Measurements from ENCODE around the gene LRFN3. TPM values are rescaled to one million over a fixed set of nuclear protein-coding genes. Genes with fewer than 3 reads are reported as not detected.

LRFN3 gene
- total and polyA plus RNA-seq, 2 of the 13 experiments (the other 11 are each of a cell fraction or from before 2014, with no cell fraction given) = 0.74 to 1.6 TPM

DNA sequence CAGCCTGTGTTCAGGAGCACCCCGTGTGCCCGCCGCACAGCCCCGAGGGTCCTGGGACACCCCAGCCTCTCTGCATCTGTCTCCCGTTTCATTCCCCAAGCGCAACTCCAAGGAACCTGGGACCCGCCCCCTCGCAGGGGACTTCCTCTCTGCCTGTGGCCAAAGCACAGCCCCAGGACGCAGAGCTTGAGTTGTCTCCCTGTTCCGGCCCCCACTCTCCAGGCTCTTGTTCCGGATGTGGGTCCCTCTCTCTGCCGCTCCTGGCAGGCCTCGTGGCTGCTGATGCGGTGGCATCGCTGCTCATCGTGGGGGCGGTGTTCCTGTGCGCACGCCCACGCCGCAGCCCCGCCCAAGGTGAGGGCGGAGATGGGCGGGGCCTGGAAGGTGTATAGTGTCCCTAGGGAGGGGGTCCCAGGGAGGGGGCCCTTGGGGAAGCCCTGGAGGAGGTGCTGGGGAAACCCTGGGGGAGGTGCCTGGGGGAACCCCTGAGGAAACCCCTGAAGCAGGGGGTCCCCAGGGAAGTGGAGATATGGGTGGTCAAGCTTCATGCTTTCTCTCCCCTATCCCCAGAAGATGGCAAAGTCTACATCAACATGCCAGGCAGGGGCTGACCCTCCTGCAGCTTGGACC, 32.5 kb upstream of the LRFN3 start (continued):
- TF ChIP-seq ASH2L (IDR thresholded peaks at IDR 0.05; ENCODE audit: insufficient read length, low read depth, low read length) (no peak), ZBTB7B (CRISPR knock-in tag; IDR thresholded peaks at IDR 0.05) (0 out of 2 replicates have a peak, but pooled peaks have one; percentile 35), ZNF136 (CRISPR knock-in tag; IDR thresholded peaks at IDR 0.05; ENCODE audit: low read depth) (no peak), FIP1L1 (IDR thresholded peaks at IDR 0.05; ENCODE audit: borderline replicate concordance, insufficient read depth, low read depth, low read length) (no peak), MYNN (CRISPR knock-in tag; IDR thresholded peaks at IDR 0.05; ENCODE audit: low read depth) (no peak), HNRNPLL (IDR thresholded peaks at IDR 0.05; ENCODE audit: low read depth, low read length, poor library complexity, severe bottlenecking) (no peak), HIVEP1 (CRISPR knock-in tag; IDR thresholded peaks at IDR 0.05) (peak; percentile 85), SP5 (CRISPR knock-in tag; IDR thresholded peaks at IDR 0.05; ENCODE audit: borderline replicate concordance, low read depth) (peak; percentile 63; the same call in 1 of the 2 replicates), TEAD2 (CRISPR knock-in tag; IDR thresholded peaks at IDR 0.05) (no peak), SIX4 (CRISPR knock-in tag; IDR thresholded peaks at IDR 0.05) (no peak), GABPA (IDR thresholded peaks at IDR 0.05; ENCODE audit: low read depth, low read length) (peak; percentile 36), GABPA (CRISPR knock-in tag; IDR thresholded peaks at IDR 0.05; ENCODE audit: low read depth) (peak; percentile 78), GATAD1 (CRISPR knock-in tag; IDR thresholded peaks at IDR 0.05) (peak; percentile 38; the same call in 1 of the 2 replicates), HOXD1 (CRISPR knock-in tag; IDR thresholded peaks at IDR 0.05) (no peak)
- TF ChIP-seq, protein P1, sequence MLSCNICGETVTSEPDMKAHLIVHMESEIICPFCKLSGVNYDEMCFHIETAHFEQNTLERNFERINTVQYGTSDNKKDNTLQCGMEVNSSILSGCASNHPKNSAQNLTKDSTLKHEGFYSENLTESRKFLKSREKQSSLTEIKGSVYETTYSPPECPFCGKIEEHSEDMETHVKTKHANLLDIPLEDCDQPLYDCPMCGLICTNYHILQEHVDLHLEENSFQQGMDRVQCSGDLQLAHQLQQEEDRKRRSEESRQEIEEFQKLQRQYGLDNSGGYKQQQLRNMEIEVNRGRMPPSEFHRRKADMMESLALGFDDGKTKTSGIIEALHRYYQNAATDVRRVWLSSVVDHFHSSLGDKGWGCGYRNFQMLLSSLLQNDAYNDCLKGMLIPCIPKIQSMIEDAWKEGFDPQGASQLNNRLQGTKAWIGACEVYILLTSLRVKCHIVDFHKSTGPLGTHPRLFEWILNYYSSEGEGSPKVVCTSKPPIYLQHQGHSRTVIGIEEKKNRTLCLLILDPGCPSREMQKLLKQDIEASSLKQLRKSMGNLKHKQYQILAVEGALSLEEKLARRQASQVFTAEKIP (CRISPR knock-in tag; IDR thresholded peaks at IDR 0.05; ENCODE audit: borderline replicate concordance) = no peak

Measured in HepG2 (cell line).